Sigmoid colon (tissue), 4 donors: ENCODE measurements around the gene SMCO3.
"Not testable (repeated sequence)": the region's sequence is repeated elsewhere in the genome, so short reads cannot be mapped to it uniquely, and the experiment has no call there.

Source experiments
- POLR2A ChIP-seq, 2 donors: fragments of 450-650 bp; IDR thresholded peaks; one replicate each; pipeline ENCODE4 v1.6.1; 2016; ENCODE audit warnings: antibody characterized with exemption in 2 of 2, mild to moderate bottlenecking in 2 of 2, moderate library complexity in 2 of 2
- POLR2AphosphoS5 ChIP-seq, 4 donors: sonication (generic); formaldehyde crosslinking; IDR thresholded peaks; one replicate each; pipeline ENCODE4 v1.6.1; 2017; ENCODE audit warnings: antibody characterized with exemption in 4 of 4
- TF ChIP-seq, protein P1 (sequence below), 4 experiments: fragments of 450-650 bp in 3 of 4; fragments of 200-600 bp in 1 of 4; IDR thresholded peaks; one replicate each; pipeline ENCODE4 v1.5.1; 2016 to 2019; ENCODE audit warnings: antibody characterized with exemption in 4 of 4, mild to moderate bottlenecking in 3 of 4, moderate library complexity in 2 of 4

DNA sequence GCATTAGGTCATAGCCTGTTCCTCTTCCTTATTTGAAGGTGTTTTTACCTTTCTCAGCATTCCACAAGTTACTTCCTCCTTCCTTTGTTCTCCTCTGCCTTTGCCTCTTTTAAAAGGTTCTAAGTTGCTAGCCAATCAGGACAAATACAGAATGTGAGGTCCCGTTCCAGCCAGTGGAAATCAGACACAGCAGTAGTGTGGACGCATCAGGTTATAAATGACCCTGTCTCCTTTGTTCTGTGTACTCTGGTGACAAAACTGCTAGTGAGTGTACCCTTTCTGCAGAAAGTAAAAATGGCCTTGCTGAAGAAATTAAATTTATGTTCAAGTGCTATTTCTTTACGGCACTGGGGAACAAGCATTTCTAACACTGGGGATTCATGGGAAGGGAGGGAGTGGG, 48.0 kb downstream of the SMCO3 start:
- TF ChIP-seq, protein P1, sequence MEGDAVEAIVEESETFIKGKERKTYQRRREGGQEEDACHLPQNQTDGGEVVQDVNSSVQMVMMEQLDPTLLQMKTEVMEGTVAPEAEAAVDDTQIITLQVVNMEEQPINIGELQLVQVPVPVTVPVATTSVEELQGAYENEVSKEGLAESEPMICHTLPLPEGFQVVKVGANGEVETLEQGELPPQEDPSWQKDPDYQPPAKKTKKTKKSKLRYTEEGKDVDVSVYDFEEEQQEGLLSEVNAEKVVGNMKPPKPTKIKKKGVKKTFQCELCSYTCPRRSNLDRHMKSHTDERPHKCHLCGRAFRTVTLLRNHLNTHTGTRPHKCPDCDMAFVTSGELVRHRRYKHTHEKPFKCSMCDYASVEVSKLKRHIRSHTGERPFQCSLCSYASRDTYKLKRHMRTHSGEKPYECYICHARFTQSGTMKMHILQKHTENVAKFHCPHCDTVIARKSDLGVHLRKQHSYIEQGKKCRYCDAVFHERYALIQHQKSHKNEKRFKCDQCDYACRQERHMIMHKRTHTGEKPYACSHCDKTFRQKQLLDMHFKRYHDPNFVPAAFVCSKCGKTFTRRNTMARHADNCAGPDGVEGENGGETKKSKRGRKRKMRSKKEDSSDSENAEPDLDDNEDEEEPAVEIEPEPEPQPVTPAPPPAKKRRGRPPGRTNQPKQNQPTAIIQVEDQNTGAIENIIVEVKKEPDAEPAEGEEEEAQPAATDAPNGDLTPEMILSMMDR (IDR thresholded peaks at IDR 0.05): not testable (repeated sequence)
- not testable (repeated sequence) for TF ChIP-seq POLR2A, POLR2AphosphoS5 (IDR thresholded peaks at IDR 0.05)
